Kidney (tissue), 14 donors: ENCODE measurements around the gene PIK3AP1. TPM values are rescaled to one million over a fixed set of nuclear protein-coding genes. Genes with fewer than 3 reads are reported as not detected.
A peak's percentile ranks its signal among the peaks of the same experiment; 100 is the strongest.
"Not testable (repeated sequence)": the region's sequence is repeated elsewhere in the genome, so short reads cannot be mapped to it uniquely, and the experiment has no call there.

Experiments
- DNase-seq, 5 donors: peaks; one replicate each; pipeline ENCODE4 v3.0.0-alpha.2; 2013 to 2020
- FAIRE-seq: peaks from 2 replicates; lab custom pipeline; 2012; peaks lifted over from hg19 to GRCh38; lab: Jason Lieb, UNC
- H3K27ac ChIP-seq, 2 donors: one replicate each; pipeline ENCODE4 v1.7.0; 2013; ENCODE audit warnings: low read depth in 2 of 2, low read length in 2 of 2, inconsistent platforms in 1 of 2
- H3K27me3 ChIP-seq: one replicate; pipeline ENCODE4 v1.7.1; 2013; ENCODE audit warnings: low read length, inconsistent platforms; ENCODE audit not compliant: control insufficient read depth, insufficient read depth
- H3K36me3 ChIP-seq, 3 donors: one replicate each; pipeline versions ENCODE4 v1.7.0 to v1.7.1; 2013; ENCODE audit warnings: low read length in 3 of 3, control low read depth in 1 of 3, inconsistent platforms in 1 of 3; ENCODE audit not compliant: insufficient read depth in 3 of 3, control insufficient read depth in 2 of 3
- H3K4me1 ChIP-seq, 3 donors: one replicate each; pipeline versions ENCODE4 v1.7.0 to v1.7.1; 2013; ENCODE audit warnings: low read length in 3 of 3, inconsistent platforms in 1 of 3, low read depth in 1 of 3; ENCODE audit not compliant: control insufficient read depth in 2 of 3, insufficient read depth in 2 of 3
- H3K4me3 ChIP-seq, 3 donors: one replicate each; pipeline versions ENCODE4 v1.7.0 to v1.8.1; 2013; ENCODE audit warnings: low read length in 3 of 3, control low read depth in 1 of 3, inconsistent platforms in 1 of 3
- H3K9ac ChIP-seq, 3 donors: one replicate each; pipeline versions ENCODE4 v1.7.0 to v1.7.1; 2013; ENCODE audit warnings: low read length in 3 of 3, control low read depth in 1 of 3, inconsistent platforms in 1 of 3
- H3K9me3 ChIP-seq, 3 donors: one replicate each; pipeline versions ENCODE4 v1.7.0 to v1.7.1; 2013; ENCODE audit warnings: low read length in 3 of 3, control low read depth in 1 of 3, inconsistent platforms in 1 of 3; ENCODE audit not compliant: control insufficient read depth in 2 of 3, insufficient read depth in 1 of 3
- intact Hi-C: fragments of 100-400 bp; cut with DNase I; formaldehyde crosslinking; loops from one replicate; pipeline ENCODE4 v1.11.1; 2022
- polyA plus RNA-seq: library from polyadenylated mRNA; stranded (reverse); fragments of 350-450 nt; fragmentation: Illumina TruSeq; extraction: RNeasy Lipid Tissue Mini Kit (QIAGEN cat#74804); gene quantifications from one replicate; pipeline ENCODE4 v1.2.3, GENCODE V29; 2014; ENCODE audit warnings: low read depth, low replicate concordance; ENCODE audit not compliant: insufficient read depth
- total RNA-seq: library from RNA; stranded (reverse); fragmentation: NEBNext Ultra II Directional; extraction: Animal tissue kit (Norgen Biotek cat#: 25700); gene quantifications from one replicate; pipeline ENCODE4 v1.2.1, GENCODE V29; 2021
- TF ChIP-seq, protein P1 (sequence below): IDR thresholded peaks from 3 replicates; pipeline ENCODE4 v1.5.1; 2012; ENCODE audit warnings: mild to moderate bottlenecking, moderate library complexity, borderline replicate concordance; ENCODE audit not compliant: insufficient read depth; ENCODE audit errors: extremely low read depth
- donor health status: control.
- donor health status: control.
- donor health status: control.
- donor health status: control.
- donor health status: control.
- donor health status: DM: yes; HTN: yes; CAD: no.
- donor health status: Normal renal cell carcinoma (clear cell type).

The PIK3AP1 gene
- total and polyA plus RNA-seq, 2 donors from 2014 or later = 6.5 to 28.4 TPM

DNA sequence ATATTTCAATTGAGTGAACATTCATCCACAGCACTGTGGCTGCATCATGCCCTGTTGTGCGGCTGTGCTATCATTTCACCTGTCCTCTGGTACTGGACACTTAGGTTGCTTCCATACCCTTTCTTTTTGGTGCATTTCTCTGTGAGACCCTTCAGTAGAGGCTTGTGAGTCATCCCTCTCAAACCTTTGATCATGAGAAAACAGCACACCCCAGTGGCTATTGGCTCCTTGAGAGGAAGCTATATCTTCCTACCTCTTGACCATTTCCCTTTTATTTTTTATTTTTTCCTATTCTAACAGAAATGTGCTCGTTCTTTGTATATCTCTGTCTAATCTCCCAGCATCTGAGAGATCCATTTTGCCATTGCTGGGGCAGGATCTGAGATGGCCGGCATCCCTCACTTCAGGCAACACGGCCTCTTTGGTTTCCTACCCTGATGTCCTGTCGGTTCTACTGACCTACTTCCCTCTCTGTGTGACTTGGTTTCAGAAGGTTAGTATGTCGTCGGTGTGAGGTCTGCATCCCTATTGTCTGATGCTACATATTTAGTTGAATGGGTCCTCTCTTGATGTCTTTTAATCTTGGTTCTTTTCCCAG lies 23.8 kb upstream of the PIK3AP1 start:
- DNase-seq (peak in 2 of 5 donors; percentile 37 to 57), FAIRE-seq (no peak)
- TF ChIP-seq, protein P1, sequence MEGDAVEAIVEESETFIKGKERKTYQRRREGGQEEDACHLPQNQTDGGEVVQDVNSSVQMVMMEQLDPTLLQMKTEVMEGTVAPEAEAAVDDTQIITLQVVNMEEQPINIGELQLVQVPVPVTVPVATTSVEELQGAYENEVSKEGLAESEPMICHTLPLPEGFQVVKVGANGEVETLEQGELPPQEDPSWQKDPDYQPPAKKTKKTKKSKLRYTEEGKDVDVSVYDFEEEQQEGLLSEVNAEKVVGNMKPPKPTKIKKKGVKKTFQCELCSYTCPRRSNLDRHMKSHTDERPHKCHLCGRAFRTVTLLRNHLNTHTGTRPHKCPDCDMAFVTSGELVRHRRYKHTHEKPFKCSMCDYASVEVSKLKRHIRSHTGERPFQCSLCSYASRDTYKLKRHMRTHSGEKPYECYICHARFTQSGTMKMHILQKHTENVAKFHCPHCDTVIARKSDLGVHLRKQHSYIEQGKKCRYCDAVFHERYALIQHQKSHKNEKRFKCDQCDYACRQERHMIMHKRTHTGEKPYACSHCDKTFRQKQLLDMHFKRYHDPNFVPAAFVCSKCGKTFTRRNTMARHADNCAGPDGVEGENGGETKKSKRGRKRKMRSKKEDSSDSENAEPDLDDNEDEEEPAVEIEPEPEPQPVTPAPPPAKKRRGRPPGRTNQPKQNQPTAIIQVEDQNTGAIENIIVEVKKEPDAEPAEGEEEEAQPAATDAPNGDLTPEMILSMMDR = peak; percentile 33
- no peak overlapping the region for H3K4me3 ChIP-seq
- H3K9me3 ChIP-seq = no peaks in the 10 kb centered on the region
- no peaks in the 10 kb centered on the region for H3K36me3 ChIP-seq
- no peak overlapping the region for H3K9ac ChIP-seq
- H3K27me3 ChIP-seq = no peaks in the 10 kb centered on the region
- no peaks in the 10 kb centered on the region for H3K4me1 ChIP-seq
- intact Hi-C loops = no loop called here
- no peak overlapping the region for H3K27ac ChIP-seq

DNA sequence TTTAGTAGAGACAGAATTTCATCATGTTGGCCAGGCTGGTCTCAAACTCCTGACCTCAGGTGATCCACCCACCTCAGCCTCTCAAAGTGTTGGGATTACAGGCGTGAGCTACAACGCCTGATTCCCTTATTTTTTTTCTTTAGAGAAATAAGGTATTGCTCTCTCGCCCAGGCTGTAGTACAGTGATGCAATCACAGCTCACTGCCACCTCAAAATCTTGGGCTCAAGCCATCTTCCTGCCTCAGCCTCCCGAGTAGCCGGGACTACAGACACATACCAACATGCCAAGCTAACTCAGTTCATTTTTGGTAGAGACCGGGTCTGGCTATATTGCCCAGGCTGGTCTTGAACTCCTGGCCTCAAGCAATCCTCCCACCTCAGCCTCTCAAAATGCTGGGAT lies 21.2 kb upstream of the PIK3AP1 start:
- H3K27me3 ChIP-seq, intact Hi-C loops, H3K36me3 ChIP-seq, H3K27ac ChIP-seq, H3K4me3 ChIP-seq, FAIRE-seq, H3K9ac ChIP-seq, H3K4me1 ChIP-seq, DNase-seq, H3K9me3 ChIP-seq: not testable (repeated sequence)

DNA sequence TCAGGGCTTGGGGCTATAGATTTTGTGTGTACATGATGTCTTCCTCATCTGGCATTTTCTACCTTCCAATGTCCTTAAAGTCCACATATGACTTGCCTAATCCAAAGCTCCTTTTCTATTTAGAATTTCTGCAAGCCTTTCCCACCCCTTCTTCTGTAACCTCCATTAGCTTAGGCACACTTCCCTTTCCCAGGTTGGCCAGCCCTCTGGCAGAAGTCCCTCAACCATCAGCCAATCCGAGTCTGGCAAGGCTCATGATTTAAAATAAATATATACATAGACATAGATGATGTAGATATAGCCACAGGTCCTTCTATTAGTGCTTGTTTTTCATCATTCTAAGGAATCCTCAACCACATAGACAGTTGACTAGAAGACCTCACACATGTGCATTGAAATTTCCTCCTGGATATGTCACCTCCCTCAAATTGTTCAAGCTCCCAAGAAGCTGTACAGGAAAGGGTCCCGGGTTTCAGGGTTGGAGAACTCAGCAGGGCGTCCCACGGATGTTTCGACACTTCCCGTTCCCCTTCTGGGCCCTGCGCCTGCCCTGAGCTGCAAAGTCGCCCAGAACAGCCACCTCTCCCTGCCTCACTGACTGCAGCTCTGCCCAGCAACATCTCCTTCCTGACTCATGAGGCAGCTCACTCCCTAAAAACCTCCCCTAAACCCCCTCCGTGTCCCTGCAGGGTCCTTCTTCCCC lies 20.4 kb upstream of the PIK3AP1 start:
- H3K4me1 ChIP-seq = no peaks in the 10 kb centered on the region
- H3K9ac ChIP-seq = no peak overlapping the region
- no peak overlapping the region for H3K27ac ChIP-seq
- no peak overlapping the region for H3K4me3 ChIP-seq
- DNase-seq = peak in 1 of 5 donors; percentile 26
- H3K36me3 ChIP-seq = no peaks in the 10 kb centered on the region
- H3K9me3 ChIP-seq = no peaks in the 10 kb centered on the region
- intact Hi-C loops = no loop called here
- TF ChIP-seq, protein P1 = no peak
- FAIRE-seq = no peak
- H3K27me3 ChIP-seq = no peaks in the 10 kb centered on the region

DNA sequence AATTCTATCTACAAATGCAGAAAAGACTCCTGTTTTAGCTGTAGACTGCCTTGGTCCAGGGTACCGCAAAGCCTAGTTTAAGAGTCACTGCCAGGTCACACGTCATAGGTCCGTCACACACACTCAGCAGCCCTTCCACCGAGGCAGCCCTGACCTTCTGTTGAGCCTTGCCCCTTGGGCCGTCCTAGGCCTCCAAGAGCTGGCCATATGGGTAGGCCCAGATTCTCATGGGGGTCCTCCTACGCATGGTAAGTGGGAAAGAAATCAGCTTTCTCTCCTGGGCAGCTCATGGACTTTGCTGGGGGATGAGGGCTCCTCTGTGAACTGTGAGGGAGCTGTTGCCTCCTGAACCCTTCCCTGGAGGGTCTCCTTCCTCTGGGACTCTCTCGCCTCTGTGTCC lies 19.8 kb upstream of the PIK3AP1 start:
- no peak overlapping the region for H3K4me3 ChIP-seq
- no peaks in the 10 kb centered on the region for H3K9me3 ChIP-seq
- H3K4me1 ChIP-seq = no peaks in the 10 kb centered on the region
- H3K9ac ChIP-seq = no peak overlapping the region
- no peaks in the 10 kb centered on the region for H3K27me3 ChIP-seq
- no peak overlapping the region for H3K27ac ChIP-seq
- intact Hi-C loops = no loop called here
- FAIRE-seq (no peak), DNase-seq (no peak)
- TF ChIP-seq, protein P1 = no peak
- H3K36me3 ChIP-seq = no peaks in the 10 kb centered on the region

DNA sequence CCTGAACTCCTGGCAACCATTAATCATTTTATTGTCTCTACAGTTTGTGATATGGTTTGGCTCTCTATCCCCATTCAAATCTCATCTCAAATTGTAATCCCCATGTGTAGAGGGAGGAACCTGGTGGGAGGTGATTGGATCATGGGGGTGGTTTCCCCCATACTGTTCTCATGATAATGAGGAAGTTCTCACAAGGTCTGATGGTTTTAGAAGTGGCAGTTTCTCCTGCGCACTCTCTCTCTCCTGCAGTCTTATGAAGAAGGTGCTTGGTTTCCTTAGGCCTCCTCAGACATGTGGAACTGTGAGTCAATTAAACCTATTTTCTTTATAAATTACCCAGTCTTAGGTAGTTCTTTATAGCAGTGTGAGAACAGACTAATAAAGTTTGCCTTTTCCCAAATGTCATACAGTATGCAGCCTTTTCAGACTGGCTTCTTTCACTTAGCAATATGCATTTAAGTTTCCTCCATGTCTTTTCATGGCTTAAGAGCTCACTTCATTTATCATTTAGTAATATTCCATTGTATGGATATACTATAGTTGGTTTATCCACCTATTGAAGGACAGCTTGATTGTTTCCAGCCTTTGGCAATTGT lies 17.1 kb upstream of the PIK3AP1 start:
- FAIRE-seq, H3K27me3 ChIP-seq, H3K36me3 ChIP-seq, H3K9me3 ChIP-seq, H3K4me3 ChIP-seq, intact Hi-C loops, H3K4me1 ChIP-seq, H3K9ac ChIP-seq, DNase-seq, H3K27ac ChIP-seq: not testable (repeated sequence)
